ENCODE data around the gene TMEM147. TPM values are rescaled to one million over a fixed set of nuclear protein-coding genes. Genes with fewer than 3 reads are reported as not detected.
A peak's percentile ranks its signal among the peaks of the same experiment; 100 is the strongest.

The TMEM147 gene
- total and polyA plus RNA-seq, 10 of the 15 experiments (the other 5 are each of a cell fraction or from before 2014, with no cell fraction given), result 53.4 to 145 (median 79.3) TPM

DNA sequence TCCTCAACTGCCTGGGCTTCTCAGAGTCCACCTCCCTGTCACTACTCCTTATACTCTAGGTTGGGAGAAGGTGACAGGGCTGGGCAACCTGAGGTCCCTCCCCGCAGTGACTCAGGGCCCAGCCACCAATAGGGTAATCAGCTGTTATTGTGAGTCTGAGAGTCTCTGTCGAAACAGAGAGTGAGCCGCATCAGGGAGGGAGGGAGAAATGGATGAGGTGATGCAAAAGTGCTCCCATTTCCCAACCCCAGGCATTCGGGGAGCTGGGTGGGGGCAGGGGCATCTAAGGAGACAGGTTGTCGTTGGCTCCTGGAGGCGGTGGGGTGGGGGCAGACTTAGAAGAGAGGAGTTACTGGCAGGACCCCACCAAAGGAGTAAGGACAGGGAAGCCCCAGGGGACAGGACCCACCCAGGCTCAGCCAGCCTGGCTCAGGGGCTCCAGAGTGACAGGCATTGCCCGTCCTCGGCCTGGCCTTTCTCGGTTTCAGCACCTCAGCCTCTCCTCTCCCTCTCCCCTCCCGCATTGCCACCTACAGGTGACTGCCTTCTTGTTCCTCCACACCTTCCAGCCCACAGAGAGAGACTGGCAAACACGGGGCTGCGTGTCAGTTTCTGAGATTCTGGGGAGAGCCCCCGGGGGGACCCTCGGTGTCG is 31.7 kb upstream of the TMEM147 start, which contains the start of gene DMKN:
Gene DMKN (minus strand): TSS at position 22 of the 654 bp plus-strand sequence. CDS start 174 bp downstream, outside the sequence.
- ChIA-PET POLR2A (no interaction called here), SMC1A (ENCODE audit: uncharacterized antibody, unreplicated experiment) (no interaction called here), CTCF (interaction anchor here (1.1 to 3.6 kb wide), 2 partner anchors 34 to 78 kb away, joined by 3 to 19 read pairs; no protein-coding TSS in a partner anchor), RAD21 (ENCODE audit: unreplicated experiment) (no interaction called here)
- peaks cover 3% of the 10 kb centered on the region; the same call in 1 of the 2 replicates for H3K4me1 ChIP-seq (ENCODE audit: control insufficient read depth, insufficient read depth, low read length)
- 23% methylated on average over 15 of the region's 15 CpGs for WGBS (ENCODE audit: insufficient coverage, insufficient replicate concordance, low lambda C conversion rate, missing lambda C conversion rate)
- H3K36me3 ChIP-seq (ENCODE audit: control insufficient read depth in 2 of 2, insufficient read depth in 2 of 2, low read length in 1 of 2), result no peaks in the 10 kb centered on the region
- no peaks in the 10 kb centered on the region for H3K79me2 ChIP-seq (ENCODE audit: control insufficient read depth, insufficient read depth, low read length)
- H4K20me1 ChIP-seq (ENCODE audit: control insufficient read depth, insufficient read depth), result no peaks in the 10 kb centered on the region
- intact Hi-C loops (cut with micrococcal nuclease; ENCODE audit: unreplicated experiment) (no loop called here), in situ Hi-C loops (cut with MboI) (no loop called here)
- FAIRE-seq, result no peak
- no peaks in the 10 kb centered on the region; a peak in 1 of 4 replicates for H3K27me3 ChIP-seq (replicated peaks in 1 of 2; ENCODE audit: control insufficient read depth in 2 of 2, insufficient read depth in 2 of 2, low read length in 1 of 2)
- no peak for DNase-seq (ENCODE audit: low read depth, low spot score)
- BruUV-seq (replicated peaks), result no TSS peak
- no peak within 1 kb of the TSS for H3K27ac ChIP-seq (ENCODE audit: control insufficient read depth, insufficient read depth)
- no peaks in the 10 kb centered on the region for H3K9me3 ChIP-seq (replicated peaks; ENCODE audit: control insufficient read depth, insufficient read depth, low read length)
- no peak within 1 kb of the TSS for H3K4me3 ChIP-seq
- H2AFZ ChIP-seq (ENCODE audit: control insufficient read depth, low read depth, low read length), result no peak within 1 kb of the TSS
- no peak within 1 kb of the TSS for H3K4me2 ChIP-seq (ENCODE audit: control insufficient read depth, insufficient read depth)
- H3K9ac ChIP-seq (ENCODE audit: control insufficient read depth, insufficient read depth, low read length), result no peak within 1 kb of the TSS
- ATAC-seq, result no peak
- TF ChIP-seq MYC (IDR thresholded peaks at IDR 0.05; ENCODE audit: insufficient read depth, insufficient read length, insufficient replicate concordance, low read length, severe bottlenecking) (no peak), ZNF384 (IDR thresholded peaks at IDR 0.05; ENCODE audit: borderline replicate concordance, low read depth, low read length) (no peak), LARP7 (IDR thresholded peaks at IDR 0.05) (no peak), KLF5 (IDR thresholded peaks at IDR 0.05; ENCODE audit: partially characterized antibody) (no peak), JUND (IDR thresholded peaks at IDR 0.05; ENCODE audit: low read depth, low read length) (no peak), TCF3 (IDR thresholded peaks at IDR 0.05; ENCODE audit: borderline replicate concordance, insufficient read depth, low read depth, low read length) (no peak), MTA2 (IDR thresholded peaks at IDR 0.05; ENCODE audit: low read depth) (no peak), SPI1 (IDR thresholded peaks at IDR 0.05; ENCODE audit: borderline replicate concordance, insufficient read depth, low read depth, low read length) (no peak)
- TF ChIP-seq, protein P1, sequence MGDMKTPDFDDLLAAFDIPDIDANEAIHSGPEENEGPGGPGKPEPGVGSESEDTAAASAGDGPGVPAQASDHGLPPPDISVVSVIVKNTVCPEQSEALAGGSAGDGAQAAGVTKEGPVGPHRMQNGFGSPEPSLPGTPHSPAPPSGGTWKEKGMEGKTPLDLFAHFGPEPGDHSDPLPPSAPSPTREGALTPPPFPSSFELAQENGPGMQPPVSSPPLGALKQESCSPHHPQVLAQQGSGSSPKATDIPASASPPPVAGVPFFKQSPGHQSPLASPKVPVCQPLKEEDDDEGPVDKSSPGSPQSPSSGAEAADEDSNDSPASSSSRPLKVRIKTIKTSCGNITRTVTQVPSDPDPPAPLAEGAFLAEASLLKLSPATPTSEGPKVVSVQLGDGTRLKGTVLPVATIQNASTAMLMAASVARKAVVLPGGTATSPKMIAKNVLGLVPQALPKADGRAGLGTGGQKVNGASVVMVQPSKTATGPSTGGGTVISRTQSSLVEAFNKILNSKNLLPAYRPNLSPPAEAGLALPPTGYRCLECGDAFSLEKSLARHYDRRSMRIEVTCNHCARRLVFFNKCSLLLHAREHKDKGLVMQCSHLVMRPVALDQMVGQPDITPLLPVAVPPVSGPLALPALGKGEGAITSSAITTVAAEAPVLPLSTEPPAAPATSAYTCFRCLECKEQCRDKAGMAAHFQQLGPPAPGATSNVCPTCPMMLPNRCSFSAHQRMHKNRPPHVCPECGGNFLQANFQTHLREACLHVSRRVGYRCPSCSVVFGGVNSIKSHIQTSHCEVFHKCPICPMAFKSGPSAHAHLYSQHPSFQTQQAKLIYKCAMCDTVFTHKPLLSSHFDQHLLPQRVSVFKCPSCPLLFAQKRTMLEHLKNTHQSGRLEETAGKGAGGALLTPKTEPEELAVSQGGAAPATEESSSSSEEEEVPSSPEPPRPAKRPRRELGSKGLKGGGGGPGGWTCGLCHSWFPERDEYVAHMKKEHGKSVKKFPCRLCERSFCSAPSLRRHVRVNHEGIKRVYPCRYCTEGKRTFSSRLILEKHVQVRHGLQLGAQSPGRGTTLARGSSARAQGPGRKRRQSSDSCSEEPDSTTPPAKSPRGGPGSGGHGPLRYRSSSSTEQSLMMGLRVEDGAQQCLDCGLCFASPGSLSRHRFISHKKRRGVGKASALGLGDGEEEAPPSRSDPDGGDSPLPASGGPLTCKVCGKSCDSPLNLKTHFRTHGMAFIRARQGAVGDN (IDR thresholded peaks at IDR 0.05), result no peak
- TF ChIP-seq, protein P2, sequence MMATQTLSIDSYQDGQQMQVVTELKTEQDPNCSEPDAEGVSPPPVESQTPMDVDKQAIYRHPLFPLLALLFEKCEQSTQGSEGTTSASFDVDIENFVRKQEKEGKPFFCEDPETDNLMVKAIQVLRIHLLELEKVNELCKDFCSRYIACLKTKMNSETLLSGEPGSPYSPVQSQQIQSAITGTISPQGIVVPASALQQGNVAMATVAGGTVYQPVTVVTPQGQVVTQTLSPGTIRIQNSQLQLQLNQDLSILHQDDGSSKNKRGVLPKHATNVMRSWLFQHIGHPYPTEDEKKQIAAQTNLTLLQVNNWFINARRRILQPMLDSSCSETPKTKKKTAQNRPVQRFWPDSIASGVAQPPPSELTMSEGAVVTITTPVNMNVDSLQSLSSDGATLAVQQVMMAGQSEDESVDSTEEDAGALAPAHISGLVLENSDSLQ (IDR thresholded peaks at IDR 0.05), result peak; percentile 39; the same call in 1 of the 2 replicates
- TF ChIP-seq, protein P3, sequence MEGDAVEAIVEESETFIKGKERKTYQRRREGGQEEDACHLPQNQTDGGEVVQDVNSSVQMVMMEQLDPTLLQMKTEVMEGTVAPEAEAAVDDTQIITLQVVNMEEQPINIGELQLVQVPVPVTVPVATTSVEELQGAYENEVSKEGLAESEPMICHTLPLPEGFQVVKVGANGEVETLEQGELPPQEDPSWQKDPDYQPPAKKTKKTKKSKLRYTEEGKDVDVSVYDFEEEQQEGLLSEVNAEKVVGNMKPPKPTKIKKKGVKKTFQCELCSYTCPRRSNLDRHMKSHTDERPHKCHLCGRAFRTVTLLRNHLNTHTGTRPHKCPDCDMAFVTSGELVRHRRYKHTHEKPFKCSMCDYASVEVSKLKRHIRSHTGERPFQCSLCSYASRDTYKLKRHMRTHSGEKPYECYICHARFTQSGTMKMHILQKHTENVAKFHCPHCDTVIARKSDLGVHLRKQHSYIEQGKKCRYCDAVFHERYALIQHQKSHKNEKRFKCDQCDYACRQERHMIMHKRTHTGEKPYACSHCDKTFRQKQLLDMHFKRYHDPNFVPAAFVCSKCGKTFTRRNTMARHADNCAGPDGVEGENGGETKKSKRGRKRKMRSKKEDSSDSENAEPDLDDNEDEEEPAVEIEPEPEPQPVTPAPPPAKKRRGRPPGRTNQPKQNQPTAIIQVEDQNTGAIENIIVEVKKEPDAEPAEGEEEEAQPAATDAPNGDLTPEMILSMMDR (IDR thresholded peaks at IDR 0.05 in 2 of 3, conservative IDR thresholded peaks at IDR 0.05 in 1 of 3; ENCODE audit: control insufficient read depth in 2 of 3, extremely low read depth in 1 of 3, insufficient read depth in 1 of 3, low read depth in 3 of 3, low read length in 3 of 3), result peak in 1 of 3 experiments; percentile 14; a peak in 1 of 6 replicates
- TF ChIP-seq, protein P4, sequence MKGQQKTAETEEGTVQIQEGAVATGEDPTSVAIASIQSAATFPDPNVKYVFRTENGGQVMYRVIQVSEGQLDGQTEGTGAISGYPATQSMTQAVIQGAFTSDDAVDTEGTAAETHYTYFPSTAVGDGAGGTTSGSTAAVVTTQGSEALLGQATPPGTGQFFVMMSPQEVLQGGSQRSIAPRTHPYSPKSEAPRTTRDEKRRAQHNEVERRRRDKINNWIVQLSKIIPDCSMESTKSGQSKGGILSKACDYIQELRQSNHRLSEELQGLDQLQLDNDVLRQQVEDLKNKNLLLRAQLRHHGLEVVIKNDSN (IDR thresholded peaks at IDR 0.05; ENCODE audit: borderline replicate concordance, extremely low read length, insufficient read depth, low read depth, low read length), result no peak

All from GM12878 (cell line).